ENCODE data around the gene CYP8B1. TPM values are rescaled to one million over a fixed set of nuclear protein-coding genes. Genes with fewer than 3 reads are reported as not detected.

The CYP8B1 gene
- total RNA-seq, 1 experiment from 2014 or later, result not detected

GRCh38 chr3:42843713-42844411 lies 31.8 kb downstream of the CYP8B1 start:
- TF ChIP-seq CTCF (IDR thresholded peaks at IDR 0.05; ENCODE audit: unreplicated experiment), result no peak
- Mint-ChIP-seq H3K4me3 (ENCODE audit: low read depth, unreplicated experiment) (no peak overlapping the region), H3K4me1 (ENCODE audit: low read depth, unreplicated experiment) (no peaks in the 10 kb centered on the region), H3K36me3 (ENCODE audit: insufficient read depth, unreplicated experiment) (no peaks in the 10 kb centered on the region), H3K27me3 (ENCODE audit: unreplicated experiment) (peaks cover 15% of the 10 kb centered on the region), H3K27ac (ENCODE audit: unreplicated experiment) (no peak overlapping the region), H3K9me3 (ENCODE audit: low read depth, unreplicated experiment) (no peaks in the 10 kb centered on the region)
- intact Hi-C loops (cut with micrococcal nuclease; ENCODE audit: unreplicated experiment), result no loop called here
- CTCF ChIA-PET, result no interaction called here
- no TSS peak for BruUV-seq (replicated peaks)
- no peak for DNase-seq

- no peak for TF ChIP-seq CTCF (IDR thresholded peaks at IDR 0.05; ENCODE audit: unreplicated experiment)
- no TSS peak for BruUV-seq (replicated peaks)
- no peaks in the 10 kb centered on the region for H3K27me3 Mint-ChIP-seq (ENCODE audit: unreplicated experiment)
- CTCF ChIA-PET, result no interaction called here
- DNase-seq, result no peak
- no peak overlapping the region for H3K27ac Mint-ChIP-seq (ENCODE audit: unreplicated experiment)
- H3K4me3 Mint-ChIP-seq (ENCODE audit: low read depth, unreplicated experiment), result no peak overlapping the region
- H3K4me1 Mint-ChIP-seq (ENCODE audit: low read depth, unreplicated experiment), result no peaks in the 10 kb centered on the region
- no peaks in the 10 kb centered on the region for H3K36me3 Mint-ChIP-seq (ENCODE audit: insufficient read depth, unreplicated experiment)
- intact Hi-C loops (cut with micrococcal nuclease; ENCODE audit: unreplicated experiment), result no loop called here
- no peaks in the 10 kb centered on the region for H3K9me3 Mint-ChIP-seq (ENCODE audit: low read depth, unreplicated experiment)
Observed at GRCh38 chr3:42841332-42841731, 34.3 kb downstream of the CYP8B1 start.

- BruUV-seq (replicated peaks), result no TSS peak
- H3K36me3 Mint-ChIP-seq (ENCODE audit: insufficient read depth, unreplicated experiment), result no peaks in the 10 kb centered on the region
- H3K4me1 Mint-ChIP-seq (ENCODE audit: low read depth, unreplicated experiment), result no peaks in the 10 kb centered on the region
- no peaks in the 10 kb centered on the region for H3K27me3 Mint-ChIP-seq (ENCODE audit: unreplicated experiment)
- peak; percentile 53 for DNase-seq
- H3K9me3 Mint-ChIP-seq (ENCODE audit: low read depth, unreplicated experiment), result no peaks in the 10 kb centered on the region
- intact Hi-C loops (cut with micrococcal nuclease; ENCODE audit: unreplicated experiment), result loop anchor here (2.0 kb wide), 1 partner anchor 59 kb away; no protein-coding TSS in a partner anchor
- no peak overlapping the region for H3K4me3 Mint-ChIP-seq (ENCODE audit: low read depth, unreplicated experiment)
- peak; percentile 40 for TF ChIP-seq CTCF (IDR thresholded peaks at IDR 0.05; ENCODE audit: unreplicated experiment)
- CTCF ChIA-PET, result interaction anchor here (0.6 to 1.4 kb wide), 6 partner anchors 9 to 190 kb away, joined by 3 to 7 read pairs (median 4); no protein-coding TSS in a partner anchor
- H3K27ac Mint-ChIP-seq (ENCODE audit: unreplicated experiment), result no peak overlapping the region
Observed at GRCh38 chr3:42839616-42840015, 36.1 kb downstream of the CYP8B1 start.

GRCh38 chr3:42838571-42838970 lies 37.1 kb downstream of the CYP8B1 start:
- Mint-ChIP-seq H3K27me3 (ENCODE audit: unreplicated experiment) (no peaks in the 10 kb centered on the region), H3K4me3 (ENCODE audit: low read depth, unreplicated experiment) (no peak overlapping the region), H3K4me1 (ENCODE audit: low read depth, unreplicated experiment) (no peaks in the 10 kb centered on the region), H3K9me3 (ENCODE audit: low read depth, unreplicated experiment) (no peaks in the 10 kb centered on the region), H3K27ac (ENCODE audit: unreplicated experiment) (no peak overlapping the region), H3K36me3 (ENCODE audit: insufficient read depth, unreplicated experiment) (no peaks in the 10 kb centered on the region)
- intact Hi-C loops (cut with micrococcal nuclease; ENCODE audit: unreplicated experiment), result loop anchor here (2.0 kb wide), 1 partner anchor 58 kb away; no protein-coding TSS in a partner anchor
- TF ChIP-seq CTCF (IDR thresholded peaks at IDR 0.05; ENCODE audit: unreplicated experiment), result no peak
- BruUV-seq (replicated peaks), result no TSS peak
- no peak for DNase-seq
- CTCF ChIA-PET, result no interaction called here
